RPMI8226 (cell line): ENCODE measurements around the gene CIB4.

Experiments used
- DNase-seq: peaks from one replicate; pipeline ENCODE4 v3.0.0-alpha.2; 2015

CIB4 gene

GRCh38 chr2:26540961-26541360, 100.2 kb downstream of the CIB4 start:
- DNase-seq: no peak

GRCh38 chr2:26540306-26540705, 100.9 kb downstream of the CIB4 start:
- DNase-seq: no peak

- DNase-seq: no peak
These were observed 103.2 kb downstream of the CIB4 start for GRCh38 chr2:26537826-26538475.

GRCh38 chr2:26537069-26537825, 103.9 kb downstream of the CIB4 start:
- DNase-seq: no peak

- DNase-seq: no peak
These were observed 104.6 kb downstream of the CIB4 start for GRCh38 chr2:26536371-26537068.

GRCh38 chr2:26535663-26536275, 105.4 kb downstream of the CIB4 start:
- no peak for DNase-seq

- DNase-seq: no peak
These were observed 106.1 kb downstream of the CIB4 start for GRCh38 chr2:26534865-26535662.

- no peak for DNase-seq
These were observed 106.9 kb downstream of the CIB4 start for GRCh38 chr2:26534098-26534864.

GRCh38 chr2:26533661-26534060, 107.5 kb downstream of the CIB4 start:
- DNase-seq: no peak

- DNase-seq: no peak
These were observed 108.6 kb downstream of the CIB4 start for GRCh38 chr2:26532301-26533250.
